NCI-H510A treated with DMSO at 0.1 percent for 48 hours (cell line): ENCODE measurements around the gene NFATC4.

Experiments
- DNase-seq: peaks from one replicate; lab custom pipeline; 2025; lab: John Stamatoyannopoulos, UW

NFATC4 gene

DNA sequence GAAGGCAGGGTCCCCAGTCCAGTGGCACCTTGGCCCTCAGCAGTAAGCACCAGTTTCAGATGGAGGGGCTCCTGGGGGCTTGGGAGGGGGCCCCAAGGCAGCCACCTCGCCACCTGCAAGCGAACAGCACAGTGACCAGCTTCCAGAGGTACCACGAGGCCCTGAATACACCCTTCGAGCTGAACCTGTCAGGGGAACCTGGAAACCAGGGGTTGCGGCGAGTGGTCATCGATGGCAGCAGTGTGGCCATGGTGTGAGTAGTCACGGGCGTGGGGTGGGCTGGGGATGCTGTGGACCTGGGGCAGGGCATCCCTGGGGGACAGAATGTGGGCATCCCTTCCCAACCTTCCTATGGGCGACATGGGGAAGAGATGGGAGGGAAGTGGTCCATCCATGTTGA, 42.0 kb downstream of the NFATC4 start:
- DNase-seq = no peak

DNA sequence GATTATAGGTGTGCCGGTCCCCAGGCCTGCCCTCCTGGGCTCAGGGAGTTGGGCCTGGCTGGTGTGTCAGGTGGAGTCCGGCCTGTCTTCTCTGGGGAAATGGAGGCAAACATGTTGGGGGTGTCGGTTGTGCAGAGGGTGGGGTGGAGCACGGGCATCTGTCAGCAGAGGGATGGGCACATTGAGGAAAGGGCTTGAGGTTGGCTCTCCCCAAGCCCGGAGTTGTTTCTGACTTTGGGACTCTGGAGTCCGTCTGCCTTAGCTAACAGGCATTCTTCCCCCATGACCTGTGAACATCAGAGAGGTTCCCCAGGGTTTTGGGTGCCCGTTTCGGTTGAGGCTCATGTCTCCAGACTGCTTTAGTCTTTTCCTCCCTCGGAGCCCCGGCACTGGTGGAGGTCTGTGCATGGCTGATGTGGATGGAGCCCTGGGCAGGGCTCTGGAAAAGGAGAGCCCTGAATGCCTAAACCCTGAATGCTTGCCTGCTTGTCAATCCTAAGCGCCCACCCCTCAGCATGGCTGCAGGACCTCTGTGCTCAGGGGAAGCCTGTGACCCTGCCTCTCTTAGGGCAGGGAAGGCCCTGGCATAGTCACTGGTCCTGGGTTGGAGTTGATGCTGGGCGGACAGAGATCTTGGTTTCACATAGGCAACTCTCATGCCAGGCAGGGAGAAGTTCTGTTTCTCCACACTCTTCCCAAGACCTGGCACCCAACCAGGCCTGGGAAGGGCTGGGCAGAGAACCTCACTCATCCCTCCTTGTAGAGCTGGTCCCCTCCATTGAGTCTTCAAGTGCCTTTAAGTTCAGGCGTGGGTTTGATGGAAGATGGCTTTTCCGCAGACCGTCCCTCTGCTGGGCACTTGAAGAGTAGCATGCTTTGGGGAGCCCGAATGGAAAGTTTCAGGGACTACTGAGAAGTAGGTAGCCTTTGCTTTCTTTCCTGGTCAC, 43.7 kb downstream of the NFATC4 start:
- peak; percentile 37 for DNase-seq

DNA sequence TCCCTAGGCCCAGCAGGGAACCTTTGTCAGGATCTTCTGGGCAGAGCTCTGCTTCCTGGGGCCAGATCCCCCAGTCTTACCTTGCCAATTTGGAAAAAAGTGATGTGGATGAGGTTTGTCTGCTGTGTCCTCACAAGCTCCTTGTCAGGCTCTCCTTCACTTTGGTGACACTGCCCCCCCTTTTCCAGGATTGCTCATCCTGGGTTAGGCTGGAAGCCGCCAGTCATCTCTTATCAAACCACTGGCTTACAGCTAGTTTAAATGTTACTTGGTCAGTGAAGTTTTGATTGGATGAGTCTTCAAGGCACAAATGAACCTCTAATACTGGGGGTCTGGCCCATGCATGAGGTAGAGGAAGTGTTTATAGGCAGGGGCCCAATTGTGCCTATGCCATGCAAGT, 46.1 kb downstream of the NFATC4 start:
- DNase-seq = no peak

DNA sequence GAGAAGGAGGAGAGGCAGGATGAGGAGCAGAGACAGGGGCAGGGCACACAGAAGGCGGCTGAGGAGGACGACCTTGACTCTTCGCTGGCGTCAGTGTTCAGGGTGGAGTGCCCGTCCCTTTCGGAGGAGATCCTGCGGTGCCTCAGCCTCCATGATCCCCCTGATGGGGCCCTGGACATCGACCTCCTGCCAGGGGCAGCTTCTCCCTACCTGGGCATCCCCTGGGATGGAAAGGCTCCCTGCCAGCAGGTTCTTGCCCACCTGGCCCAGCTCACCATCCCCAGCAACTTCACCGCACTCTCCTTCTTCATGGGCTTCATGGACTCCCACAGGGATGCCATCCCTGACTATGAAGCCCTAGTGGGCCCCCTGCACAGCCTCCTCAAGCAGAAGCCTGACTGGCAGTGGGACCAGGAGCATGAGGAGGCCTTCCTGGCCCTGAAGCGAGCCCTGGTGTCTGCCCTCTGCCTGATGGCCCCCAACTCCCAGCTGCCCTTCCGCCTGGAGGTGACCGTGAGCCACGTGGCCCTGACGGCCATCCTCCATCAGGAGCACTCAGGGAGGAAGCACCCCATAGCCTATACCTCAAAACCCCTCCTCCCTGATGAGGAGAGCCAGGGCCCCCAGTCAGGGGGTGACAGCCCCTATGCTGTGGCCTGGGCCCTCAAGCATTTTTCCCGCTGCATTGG, 46.9 kb downstream of the NFATC4 start:
- no peak for DNase-seq

DNA sequence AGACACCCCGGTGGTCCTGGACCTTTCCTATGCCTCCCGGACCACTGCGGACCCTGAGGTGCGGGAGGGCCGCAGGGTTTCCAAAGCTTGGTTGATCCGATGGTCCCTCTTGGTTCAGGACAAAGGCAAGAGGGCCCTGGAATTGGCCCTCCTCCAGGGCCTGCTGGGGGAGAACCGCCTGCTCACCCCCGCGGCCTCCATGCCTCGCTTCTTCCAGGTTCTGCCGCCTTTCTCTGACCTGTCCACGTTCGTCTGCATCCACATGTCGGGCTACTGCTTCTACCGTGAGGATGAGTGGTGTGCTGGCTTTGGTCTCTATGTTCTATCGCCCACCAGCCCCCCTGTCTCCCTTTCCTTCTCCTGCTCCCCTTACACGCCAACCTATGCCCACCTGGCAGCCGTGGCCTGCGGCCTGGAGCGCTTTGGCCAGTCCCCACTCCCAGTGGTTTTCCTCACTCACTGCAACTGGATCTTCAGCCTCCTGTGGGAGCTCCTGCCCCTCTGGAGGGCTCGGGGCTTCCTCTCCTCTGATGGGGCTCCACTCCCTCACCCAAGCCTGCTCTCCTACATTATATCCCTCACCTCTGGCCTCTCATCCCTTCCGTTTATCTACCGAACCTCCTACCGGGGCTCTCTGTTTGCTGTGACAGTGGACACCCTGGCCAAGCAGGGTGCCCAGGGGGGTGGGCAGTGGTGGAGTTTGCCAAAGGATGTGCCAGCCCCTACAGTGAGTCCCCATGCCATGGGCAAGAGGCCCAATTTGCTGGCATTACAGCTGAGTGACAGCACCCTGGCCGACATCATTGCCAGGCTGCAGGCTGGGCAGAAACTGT, 47.7 kb downstream of the NFATC4 start:
- no peak for DNase-seq

DNA sequence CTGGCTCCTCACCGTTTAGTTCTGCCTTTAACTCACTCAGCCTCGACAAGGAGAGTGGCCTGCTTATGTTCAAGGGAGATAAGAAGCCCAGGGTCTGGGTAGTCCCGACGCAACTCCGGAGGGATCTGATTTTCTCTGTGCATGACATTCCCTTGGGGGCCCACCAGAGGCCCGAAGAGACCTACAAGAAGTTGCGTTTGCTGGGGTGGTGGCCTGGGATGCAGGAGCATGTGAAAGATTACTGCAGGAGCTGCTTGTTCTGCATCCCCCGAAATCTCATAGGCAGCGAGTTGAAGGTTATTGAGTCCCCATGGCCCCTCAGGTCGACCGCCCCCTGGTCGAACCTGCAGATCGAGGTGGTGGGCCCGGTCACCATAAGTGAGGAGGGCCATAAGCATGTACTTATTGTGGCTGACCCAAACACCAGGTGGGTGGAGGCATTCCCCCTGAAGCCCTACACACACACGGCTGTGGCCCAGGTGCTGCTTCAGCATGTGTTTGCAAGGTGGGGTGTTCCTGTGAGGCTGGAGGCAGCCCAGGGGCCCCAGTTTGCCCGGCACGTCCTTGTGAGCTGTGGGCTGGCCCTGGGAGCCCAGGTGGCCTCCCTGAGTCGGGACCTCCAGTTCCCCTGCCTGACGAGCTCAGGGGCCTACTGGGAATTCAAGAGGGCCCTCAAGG, 48.4 kb downstream of the NFATC4 start:
- no peak for DNase-seq

DNA sequence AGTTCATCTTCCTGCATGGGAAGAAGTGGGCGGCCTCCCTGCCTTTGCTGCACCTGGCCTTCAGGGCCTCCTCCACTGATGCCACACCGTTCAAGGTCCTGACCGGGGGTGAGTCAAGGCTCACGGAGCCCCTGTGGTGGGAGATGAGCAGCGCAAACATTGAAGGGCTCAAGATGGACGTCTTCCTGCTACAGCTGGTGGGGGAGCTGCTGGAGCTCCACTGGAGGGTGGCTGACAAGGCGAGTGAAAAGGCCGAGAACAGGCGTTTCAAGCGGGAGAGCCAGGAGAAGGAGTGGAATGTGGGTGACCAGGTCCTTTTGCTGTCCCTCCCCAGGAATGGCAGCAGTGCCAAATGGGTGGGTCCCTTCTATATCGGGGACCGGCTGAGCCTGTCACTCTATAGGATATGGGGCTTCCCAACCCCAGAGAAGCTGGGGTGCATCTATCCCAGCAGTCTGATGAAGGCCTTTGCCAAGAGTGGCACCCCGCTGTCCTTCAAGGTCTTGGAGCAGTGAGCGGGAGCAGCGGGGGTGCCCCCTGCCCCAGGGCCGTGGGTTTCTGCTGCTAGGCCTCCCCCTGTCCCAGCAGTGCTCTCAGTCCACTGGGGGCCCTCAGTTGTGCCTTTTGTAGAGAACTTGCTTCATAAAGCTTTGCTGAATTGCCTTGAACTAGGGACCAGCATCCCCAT, 49.1 kb downstream of the NFATC4 start:
- no peak for DNase-seq

DNA sequence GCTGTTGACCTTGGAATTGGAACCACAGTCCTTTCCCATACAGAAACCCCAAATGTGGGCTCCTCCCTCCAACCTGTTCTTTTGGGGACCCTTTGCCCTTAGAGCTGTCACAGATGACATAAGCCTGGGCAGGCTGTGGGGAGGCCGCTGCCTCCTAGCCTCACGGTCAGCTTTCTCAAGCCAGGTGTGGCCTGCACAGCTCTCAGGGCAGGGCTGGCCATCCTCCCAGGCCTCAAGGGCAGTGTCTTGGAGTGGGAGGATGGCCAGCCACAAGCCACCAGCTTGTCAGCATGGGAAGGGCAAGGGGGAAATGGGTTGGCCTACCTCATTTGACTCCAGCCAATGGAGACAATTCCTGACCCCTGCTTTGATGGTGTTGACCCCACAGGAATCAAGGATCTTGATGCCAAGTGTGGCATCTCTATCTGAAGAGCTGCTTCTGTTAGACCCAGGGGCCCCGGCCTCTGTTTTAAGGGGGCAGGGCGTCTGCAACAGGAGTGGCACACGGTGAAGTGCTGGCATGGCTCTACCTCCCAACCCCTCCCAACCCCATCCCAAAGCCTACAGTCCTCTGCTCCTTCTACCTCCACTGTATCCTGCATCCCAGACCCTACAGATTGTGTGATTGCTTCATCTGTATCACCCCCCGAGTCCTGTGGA, 50.0 kb downstream of the NFATC4 start:
- no peak for DNase-seq

DNA sequence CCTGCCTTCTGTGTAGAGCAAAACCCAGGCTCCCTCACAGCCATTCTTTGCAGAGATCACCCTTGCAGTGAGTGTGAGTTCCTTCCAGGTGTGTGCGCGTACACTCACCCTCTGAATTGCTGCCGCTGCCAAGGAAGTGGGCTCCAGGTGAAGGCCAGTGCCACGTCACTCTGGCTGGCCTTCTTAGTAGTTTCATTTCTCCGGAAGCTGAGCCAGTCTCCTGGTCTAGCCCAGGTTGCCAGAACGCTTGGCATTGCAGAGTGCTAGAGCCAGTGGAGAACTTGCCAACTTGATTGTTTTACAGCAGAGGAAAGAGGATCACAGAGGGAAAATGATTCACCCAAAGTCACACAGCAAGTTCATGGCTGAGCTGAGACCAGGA, 50.5 kb downstream of the NFATC4 start:
- no peak for DNase-seq

DNA sequence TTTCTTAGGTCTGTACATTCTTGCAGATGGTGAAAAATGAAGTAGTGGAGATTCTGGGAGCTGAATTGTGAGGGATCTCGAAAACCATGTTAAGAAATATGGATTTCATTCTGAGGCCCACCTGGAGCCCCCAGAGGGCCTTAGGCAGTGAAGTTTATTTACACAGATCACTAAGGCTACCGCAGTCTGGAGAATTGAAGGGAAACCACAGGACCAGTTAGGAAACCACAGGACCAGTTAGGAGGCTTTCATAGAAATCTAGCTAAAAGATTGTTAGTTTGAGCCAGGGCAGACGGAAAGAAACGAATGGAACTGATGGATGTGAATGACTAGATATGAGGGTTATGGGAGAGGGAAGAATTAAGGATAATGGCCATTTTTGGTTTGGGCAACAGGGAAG, 54.3 kb downstream of the NFATC4 start:
- no peak for DNase-seq

DNA sequence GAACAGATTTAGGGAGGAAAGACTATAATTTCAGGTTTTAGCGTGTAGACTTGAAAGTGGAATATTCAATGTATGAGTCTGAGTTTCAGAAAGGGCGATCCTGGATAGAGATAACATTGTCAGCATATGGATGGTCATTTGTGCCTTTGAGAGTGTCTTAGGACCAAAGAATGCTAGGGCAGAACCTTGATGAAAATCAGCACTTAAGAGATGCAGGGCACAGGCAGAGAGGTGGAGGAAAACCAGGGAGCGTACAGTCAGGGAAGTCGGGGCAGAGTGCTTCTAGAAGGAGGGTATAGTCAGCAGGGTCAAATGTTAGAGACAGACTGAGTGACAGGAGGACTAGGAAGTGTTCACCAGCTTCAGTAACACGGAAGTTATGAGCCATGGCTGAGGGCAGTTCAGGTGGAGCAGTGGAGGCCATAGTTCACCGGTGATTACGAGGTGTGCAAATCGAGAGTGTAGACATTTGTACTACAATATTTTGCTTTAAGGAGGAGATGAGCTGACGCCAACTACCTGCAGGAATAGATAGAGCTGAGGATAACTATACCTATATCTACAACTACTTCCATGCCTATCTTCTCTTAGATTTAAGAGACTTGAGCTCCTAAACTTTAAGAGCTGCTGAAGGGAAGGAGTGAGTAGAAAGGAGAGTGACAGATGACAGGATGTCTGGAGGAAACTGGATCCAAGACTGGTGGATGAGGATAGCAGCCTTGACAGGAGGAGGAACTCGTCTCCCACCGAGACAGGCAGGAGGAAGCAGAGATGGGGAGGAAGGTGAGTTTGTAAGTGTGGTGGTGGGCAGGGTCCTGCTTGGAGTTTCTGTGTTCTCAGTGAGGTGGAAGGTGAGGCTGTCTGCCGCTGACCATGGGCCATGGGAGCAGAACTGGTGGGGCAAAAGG, 55.0 kb downstream of the NFATC4 start:
- DNase-seq = no peak

DNA sequence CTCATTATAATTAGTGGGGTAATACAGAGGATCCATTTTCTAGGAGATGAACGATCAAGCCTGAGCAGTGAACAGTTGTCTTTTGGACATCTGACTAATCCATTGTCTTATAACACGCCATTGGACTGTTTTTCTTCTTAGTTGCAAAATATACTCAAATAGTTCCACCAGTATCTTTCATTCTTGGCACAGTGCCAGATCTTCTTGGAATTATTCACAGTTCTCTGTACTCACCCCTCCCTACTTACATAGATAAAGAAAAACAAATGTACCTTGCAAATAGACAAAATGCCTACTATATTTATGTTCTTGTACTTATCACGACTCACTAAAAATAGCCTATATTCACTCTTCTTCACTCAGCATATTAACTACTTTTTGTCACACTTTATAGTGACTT, 57.7 kb downstream of the NFATC4 start:
- DNase-seq = no peak

DNA sequence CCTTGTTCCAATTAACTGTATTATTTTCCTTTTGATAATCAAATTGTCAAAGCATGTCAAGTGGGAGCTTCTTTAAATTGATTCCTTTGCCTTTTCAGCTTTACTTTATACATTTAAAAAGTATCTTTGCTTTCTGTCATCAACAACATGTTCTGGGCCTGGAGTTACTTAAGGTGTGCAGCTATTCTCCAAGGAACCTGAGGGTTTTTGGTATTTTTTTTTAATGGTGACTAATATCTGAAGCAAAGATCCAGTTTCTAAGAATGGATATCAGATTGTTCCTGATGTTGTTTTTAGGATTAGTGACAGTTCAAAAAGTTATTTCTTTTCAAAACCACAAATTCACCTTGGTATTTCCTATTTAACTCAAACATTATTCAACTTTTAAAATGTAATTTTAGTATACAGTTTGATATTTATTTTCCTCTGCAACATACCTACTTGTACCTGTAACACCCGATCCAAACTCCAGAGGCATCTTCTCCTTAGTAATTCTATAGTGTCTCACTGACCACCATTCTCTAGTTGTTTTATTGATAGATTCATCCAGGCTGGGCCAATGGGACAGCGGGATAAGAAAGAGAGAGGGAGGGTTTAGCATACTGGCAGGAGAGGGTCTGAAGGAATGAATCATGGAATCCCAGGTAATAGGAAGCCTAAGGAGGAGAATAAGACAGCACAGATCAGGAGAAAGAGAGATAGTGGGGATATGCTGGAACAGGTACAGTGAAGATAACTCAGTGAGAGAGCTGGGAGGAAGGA, 58.3 kb downstream of the NFATC4 start:
- DNase-seq = no peak

DNA sequence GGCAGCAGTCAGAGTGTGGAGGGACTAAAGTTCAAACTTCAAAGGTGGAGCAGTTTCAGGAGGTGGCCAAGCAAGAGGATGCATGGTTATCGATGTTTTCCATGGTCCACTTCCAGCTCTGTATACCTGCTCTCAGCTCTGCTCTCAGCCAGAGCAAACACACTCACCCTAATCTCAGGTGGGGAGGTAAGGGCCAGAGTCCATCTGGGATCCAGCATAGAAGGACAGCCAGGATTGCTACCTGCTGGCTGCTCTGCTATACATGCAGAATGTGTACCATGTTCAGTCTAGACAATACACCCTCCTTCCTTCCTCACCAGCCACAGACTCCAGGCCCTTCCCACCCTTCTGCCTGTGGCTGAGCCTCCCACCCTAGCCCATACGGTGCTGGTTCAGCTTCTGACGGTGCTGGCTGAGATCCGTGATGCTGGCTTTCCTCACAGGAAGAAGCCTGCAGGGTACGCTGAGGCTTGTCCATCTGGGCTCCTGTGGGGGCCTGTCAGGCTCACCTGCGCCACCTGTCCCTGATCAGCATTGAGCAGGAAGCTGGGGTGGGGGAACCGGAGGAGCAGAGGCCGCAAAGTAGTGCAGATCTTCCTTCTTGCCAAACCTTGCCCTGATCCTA, 59.0 kb downstream of the NFATC4 start:
- DNase-seq = peak; percentile 53

DNA sequence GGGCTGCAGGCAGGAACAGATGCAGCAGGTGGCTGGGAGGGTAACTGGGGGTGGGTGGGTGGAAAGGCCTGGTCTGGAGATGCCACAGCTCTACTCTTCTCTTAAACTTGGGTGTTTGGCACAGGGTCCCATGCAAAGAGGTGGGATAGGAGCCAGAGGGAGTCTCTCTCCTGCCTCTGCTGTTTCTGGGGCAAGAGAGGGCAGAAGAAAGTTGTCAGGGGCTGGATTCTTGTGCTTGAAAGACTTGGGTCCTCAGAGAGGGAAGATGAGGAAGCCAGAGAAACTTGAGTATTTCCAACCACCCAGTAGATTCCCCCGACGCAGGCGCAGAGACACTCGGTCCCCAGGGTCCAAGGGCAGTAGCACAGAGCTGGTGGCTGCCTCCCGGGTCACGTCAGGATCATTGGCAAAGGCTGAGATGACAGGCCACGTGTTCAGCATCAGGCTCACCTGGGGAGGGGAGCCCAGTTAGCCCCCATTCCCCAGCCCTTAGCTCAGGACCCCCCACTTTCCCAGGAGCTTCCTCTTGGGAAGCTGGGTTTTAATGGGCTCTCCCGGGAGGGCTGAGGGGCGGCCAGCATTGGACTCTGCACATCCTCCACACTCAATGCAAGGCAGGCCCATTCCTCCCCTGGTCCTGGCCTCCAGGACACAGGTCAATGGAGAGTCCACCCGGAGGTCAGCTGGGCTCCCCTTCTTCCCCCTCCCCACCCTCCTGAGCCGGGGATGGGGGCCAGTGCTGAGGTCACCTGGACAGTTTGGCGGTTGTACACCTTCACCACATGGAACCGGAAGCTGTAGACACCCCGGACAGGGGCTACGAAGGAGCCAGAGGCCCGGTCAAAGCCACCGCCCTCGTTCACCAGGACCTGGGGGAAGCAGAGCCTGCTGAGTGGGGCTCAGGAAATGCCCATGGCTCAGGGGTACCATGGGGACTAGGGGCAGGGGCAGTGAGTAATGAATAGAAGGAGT, 59.8 kb downstream of the NFATC4 start:
- no peak for DNase-seq

DNA sequence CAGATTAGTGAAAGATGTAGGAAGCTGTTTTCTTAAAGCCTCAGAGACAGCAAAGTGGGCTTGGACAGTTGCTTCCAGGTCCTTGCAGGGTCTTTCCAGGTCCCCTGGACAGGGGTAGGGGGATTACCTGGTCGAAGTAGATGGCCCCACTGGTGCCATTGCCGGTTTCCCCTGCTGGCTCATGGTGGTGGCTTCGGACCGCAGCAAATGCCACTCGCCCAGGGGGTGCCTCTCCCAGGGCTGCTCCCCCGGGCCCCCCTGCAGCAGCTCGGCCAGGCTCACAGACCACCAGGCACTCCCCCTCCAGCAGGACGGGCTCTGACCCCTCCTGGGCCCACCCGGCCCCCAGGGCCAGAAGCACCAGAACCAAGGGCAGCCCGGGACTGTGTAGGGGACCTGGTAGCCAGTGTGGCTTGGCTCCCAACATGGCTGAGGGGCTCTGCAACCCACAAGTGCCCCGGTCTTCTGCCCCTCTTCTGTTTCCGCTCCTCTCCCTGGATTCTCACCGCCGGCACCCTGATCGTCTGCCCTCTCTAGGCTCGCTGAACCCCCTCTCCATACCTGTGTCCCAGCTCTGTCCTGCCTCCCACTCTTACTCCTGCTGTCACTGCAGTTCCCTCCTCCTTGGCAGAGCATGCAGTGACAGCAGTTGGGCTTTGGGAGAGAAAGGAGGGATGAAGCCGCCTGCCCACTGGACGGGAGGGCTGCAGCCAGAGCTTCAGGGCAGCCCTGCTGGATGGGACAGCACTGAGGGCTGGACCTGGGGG, 60.8 kb downstream of the NFATC4 start:
- DNase-seq = no peak
